GM12875 (cell line): ENCODE data around the gene KIAA0040.

ENCODE experiments used
- H3K4me3 ChIP-seq: one replicate; pipeline ENCODE4 v1.5.1; 2011; ENCODE audit warnings: low read depth, low read length, control low read depth
- TF ChIP-seq, protein P1 (sequence below): IDR thresholded peaks from 2 replicates; pipeline ENCODE4 v1.5.1; 2011; ENCODE audit warnings: low read depth, mild to moderate bottlenecking, control low read depth, inconsistent platforms, low read length, moderate library complexity, borderline replicate concordance; ENCODE audit not compliant: insufficient read depth

Gene KIAA0040

GRCh38 chr1:175154629-175155472 is 37.7 kb downstream of the KIAA0040 start:
- no peak overlapping the region for H3K4me3 ChIP-seq
- TF ChIP-seq, protein P1, sequence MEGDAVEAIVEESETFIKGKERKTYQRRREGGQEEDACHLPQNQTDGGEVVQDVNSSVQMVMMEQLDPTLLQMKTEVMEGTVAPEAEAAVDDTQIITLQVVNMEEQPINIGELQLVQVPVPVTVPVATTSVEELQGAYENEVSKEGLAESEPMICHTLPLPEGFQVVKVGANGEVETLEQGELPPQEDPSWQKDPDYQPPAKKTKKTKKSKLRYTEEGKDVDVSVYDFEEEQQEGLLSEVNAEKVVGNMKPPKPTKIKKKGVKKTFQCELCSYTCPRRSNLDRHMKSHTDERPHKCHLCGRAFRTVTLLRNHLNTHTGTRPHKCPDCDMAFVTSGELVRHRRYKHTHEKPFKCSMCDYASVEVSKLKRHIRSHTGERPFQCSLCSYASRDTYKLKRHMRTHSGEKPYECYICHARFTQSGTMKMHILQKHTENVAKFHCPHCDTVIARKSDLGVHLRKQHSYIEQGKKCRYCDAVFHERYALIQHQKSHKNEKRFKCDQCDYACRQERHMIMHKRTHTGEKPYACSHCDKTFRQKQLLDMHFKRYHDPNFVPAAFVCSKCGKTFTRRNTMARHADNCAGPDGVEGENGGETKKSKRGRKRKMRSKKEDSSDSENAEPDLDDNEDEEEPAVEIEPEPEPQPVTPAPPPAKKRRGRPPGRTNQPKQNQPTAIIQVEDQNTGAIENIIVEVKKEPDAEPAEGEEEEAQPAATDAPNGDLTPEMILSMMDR = peak; percentile 79

DNA sequence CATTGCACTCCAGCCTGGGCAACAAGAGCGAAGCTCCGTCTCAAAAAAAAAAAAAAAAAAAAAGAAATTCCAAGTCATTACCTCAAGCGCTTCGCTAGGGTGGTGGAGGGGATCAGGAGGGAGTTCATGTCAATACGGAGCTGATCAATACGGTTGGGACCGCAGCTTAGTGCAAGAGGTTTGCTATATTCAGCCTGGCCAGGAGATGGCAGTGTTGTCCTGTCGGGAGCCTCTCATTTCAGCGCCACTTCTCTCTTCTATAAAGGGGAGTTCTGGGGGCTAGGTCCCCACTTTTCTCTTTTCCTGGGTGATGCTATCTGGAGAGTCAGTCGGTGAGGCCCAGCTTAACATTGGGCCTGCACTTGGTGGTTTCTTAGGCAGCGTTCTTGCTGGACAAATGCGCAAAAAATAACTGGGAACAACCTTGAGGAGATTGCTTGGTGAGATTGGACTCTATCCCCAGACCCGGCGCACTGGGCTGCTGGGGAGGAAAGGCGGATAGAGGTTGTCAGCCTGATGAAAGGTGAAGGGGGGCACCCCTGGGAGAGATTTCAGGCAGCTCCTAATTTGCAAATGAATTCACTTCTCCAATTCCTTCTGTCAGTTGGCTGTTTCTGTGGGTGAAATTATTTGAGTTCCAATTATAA is 40.4 kb downstream of the KIAA0040 start:
- TF ChIP-seq, protein P1 = peak; percentile 84
- H3K4me3 ChIP-seq = no peak overlapping the region

DNA sequence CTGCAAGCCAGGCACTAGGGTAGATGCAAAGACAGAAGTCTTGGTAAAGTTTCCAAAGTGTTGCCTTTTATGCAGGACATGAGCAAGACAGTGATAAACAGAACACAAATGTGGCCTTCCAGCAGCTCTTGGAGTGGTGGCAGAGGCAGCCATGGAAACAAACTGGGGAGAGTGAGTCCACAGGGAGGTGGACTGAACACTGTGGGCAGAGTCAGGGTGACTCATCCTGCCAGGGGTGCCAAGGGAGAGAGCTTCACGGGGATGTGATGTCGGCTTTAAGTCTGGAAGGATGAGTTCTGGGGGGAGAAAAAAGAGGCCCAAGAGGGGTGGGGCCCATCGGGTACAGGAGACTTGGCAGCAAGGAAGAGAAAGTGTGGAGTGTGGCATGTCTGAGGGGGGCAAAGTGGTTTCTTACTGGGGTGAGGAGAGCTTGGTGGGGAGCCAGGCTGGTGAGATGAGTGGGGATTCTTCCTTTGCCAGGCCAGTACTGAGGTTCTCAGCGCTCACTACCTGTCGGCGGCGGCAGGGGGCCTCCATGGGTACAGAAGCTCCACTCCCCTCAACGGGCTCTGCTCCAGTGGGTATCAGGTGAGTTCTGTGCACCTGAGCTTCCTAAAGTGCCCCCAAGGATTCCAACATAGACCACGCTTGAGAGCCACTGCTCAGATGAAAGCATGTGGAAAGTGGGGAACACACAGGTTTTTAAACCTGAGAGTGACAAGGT is 41.8 kb downstream of the KIAA0040 start:
- TF ChIP-seq, protein P1 = no peak
- no peak overlapping the region for H3K4me3 ChIP-seq

- TF ChIP-seq, protein P1 = no peak
- H3K4me3 ChIP-seq = no peak overlapping the region
Measured at GRCh38 chr1:175148068-175148467, 44.5 kb downstream of the KIAA0040 start.

- TF ChIP-seq, protein P1 = no peak
- H3K4me3 ChIP-seq = no peak overlapping the region
Measured at GRCh38 chr1:175147569-175147968, 45.0 kb downstream of the KIAA0040 start.

GRCh38 chr1:175146529-175147213 is 45.9 kb downstream of the KIAA0040 start:
- H3K4me3 ChIP-seq = no peak overlapping the region
- TF ChIP-seq, protein P1 = peak; percentile 93
